GM10847 (cell line): Measurements from ENCODE around the gene SFRP4.

Experiments used
- POLR2A ChIP-seq: IDR thresholded peaks from 2 replicates; pipeline ENCODE4 v1.6.1; 2011; ENCODE audit not compliant: insufficient read length; ENCODE audit errors: extremely low read depth

SFRP4 gene

DNA sequence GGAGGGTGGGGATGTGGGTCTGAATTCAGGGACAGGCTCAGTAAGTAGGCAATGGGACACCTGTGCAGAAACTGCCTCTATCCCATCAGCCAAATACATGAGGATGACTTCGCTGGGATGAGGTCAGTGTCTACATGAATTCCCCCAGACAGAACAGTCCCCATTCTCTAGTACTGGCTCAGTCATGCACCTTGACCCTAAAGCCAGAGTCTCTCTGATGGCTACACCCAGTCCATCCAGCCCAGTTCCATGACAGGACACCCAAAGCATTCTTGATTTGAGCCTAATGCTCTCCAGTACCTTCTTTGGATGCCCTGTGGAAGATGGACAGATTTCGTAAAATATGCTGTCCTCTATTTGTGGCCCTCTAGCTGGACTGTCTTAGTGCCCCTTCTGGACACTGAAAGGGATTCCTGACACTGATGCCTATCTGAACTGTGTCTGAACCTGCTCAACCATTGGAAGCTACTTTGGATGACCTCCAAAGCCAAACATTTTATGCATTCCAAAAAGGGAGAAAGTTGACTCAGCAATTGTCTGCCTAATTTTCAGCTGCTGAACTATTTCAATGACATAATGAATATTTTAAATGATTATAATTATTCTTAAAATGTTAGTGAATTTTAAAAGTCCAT is 14.6 kb downstream of the SFRP4 start:
- TF ChIP-seq POLR2A: no peak

DNA sequence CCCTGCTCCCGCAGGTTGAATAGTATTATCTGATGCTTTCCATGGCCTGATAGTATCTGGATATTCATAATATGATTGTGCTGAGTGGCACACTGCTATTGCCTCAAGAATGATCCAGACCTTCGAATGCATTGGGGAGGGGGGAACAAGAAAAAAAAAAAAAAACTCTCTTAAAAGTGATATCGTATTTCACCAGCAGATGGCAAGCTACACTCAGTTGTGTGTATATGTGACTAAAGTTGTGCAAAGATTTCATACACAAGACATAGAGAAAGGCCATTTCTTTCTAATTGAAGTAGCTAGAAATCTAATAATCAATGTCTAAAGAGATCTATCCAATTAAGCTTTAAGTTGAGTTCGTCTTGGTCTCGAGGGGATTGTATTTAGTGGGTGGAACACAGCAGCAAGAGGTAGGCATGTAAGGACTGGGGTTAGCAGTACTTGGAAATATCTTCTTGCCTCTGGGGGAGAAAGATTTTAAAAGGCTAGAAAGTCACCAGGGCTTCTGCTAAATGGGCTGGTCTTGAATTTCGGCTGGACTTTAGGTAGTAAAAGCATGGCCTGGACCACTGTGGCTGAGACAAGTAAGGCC is 15.3 kb downstream of the SFRP4 start:
- TF ChIP-seq POLR2A: no peak

DNA sequence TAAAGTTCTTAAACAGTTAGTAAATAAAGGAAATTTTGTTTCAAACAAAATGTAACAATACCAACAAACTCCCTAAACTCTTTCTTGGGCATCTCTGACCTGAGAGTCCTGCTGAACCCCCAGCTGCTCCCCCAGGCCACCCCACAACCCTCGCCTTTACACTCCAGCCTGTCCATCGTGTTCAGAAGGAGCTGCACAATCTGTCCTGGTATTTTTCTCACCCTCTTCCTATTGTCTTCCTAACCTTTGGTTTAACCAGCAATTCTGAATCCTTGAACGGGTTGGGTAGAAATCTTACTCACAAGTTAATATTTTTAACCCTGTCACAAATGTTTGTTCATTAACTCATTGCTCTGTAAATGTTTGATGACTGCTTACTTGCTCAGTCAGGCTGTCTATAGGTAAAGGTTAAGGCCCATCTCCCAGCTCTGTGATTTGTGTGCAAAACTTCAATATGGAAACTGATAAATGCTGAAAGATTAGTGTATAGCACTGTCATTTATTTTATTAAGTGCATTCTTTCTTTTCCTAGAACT is 16.8 kb downstream of the SFRP4 start:
- no peak for TF ChIP-seq POLR2A

DNA sequence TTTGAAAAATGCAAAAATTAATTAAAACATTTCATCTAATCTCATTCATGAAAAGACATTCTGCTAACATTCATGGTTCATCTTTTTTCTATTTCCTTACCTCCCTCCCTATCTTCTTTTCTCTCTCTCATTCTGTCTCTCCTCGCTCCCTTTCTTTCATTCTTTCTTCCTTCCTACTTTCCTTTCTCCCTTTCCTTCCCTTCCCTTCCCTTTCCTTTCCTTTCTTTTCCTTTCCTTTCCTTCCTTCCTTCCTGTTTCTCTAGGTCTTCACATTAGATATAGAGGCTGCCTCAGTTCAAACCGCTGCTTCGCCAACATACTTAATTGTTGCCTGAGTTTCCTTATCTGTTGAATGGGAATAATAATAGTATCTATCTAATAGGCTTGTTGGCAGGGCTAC is 21.9 kb downstream of the SFRP4 start:
- TF ChIP-seq POLR2A: no peak

DNA sequence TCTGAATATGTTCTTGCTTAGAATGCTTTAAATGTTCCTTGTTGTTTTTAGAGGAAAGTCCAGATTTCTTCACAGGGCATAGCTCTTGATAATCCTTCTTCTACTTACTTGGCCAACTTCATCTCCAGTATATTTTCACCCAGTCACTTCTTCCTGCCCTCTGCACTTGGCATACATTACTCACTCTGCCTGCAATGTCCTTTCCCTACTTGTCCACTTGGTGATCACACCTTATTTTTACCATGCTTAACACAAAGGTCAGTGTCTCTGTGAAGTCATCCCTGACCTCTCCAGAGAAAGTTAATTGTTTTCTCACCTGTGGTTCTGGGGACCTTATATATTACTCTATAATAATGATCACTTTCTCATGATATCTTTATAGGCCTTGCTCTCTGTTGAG is 23.3 kb downstream of the SFRP4 start:
- TF ChIP-seq POLR2A: no peak

DNA sequence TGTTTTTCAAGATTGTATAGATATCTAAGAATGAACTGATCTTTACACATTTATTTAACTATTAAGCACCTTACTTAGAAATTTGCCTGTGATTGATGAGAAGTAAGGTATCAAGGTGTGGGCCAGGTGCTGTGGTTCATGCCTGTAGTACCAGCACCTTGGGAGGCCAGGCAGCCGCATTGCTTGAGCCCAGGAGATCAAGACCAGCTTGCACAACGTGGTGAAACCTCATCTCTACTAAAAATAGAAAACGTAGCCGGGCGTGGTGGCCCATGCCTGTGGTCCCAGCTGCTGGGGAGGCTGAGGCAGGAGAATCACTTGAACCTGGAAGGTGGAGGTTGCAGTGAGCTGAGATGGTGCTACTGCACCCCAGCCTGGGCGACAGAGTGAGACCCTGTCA is 34.5 kb downstream of the SFRP4 start:
- no peak for TF ChIP-seq POLR2A
